GM23338 (cell line): ENCODE data around the gene PCSK7.

ENCODE experiments used
- CREB1 ChIP-seq: fragments of 250-450 bp; sonication (Bioruptor Pico); IDR thresholded peaks from 2 replicates; pipeline ENCODE4 v1.5.0; 2020; ENCODE audit warnings: low read depth, mild to moderate bottlenecking, moderate library complexity
- EZH2 ChIP-seq: fragments of 200-600 bp; sonication (generic); IDR thresholded peaks from one replicate; pipeline ENCODE4 v1.8.0; 2017; ENCODE audit warnings: antibody characterized with exemption, mild to moderate bottlenecking, low read depth; ENCODE audit not compliant: unreplicated experiment
- EZH2phosphoT487 ChIP-seq: fragments of 200-600 bp; sonication (generic); IDR thresholded peaks from one replicate; pipeline ENCODE4 v1.8.1; 2018; ENCODE audit warnings: antibody characterized with exemption; ENCODE audit not compliant: unreplicated experiment
- JUNB ChIP-seq: IDR thresholded peaks from one replicate; pipeline ENCODE4 v1.6.1; 2016; ENCODE audit warnings: antibody characterized with exemption; ENCODE audit not compliant: unreplicated experiment
- POLR2AphosphoS5 ChIP-seq: IDR thresholded peaks from 2 replicates; pipeline ENCODE4 v1.6.1; 2016; ENCODE audit warnings: antibody characterized with exemption, low read depth
- ZNF114 ChIP-seq: fragments of 250-450 bp; sonication (Bioruptor Pico); IDR thresholded peaks from 2 replicates; pipeline ENCODE4 v1.5.0; 2020; ENCODE audit warnings: mild to moderate bottlenecking, moderate library complexity
- ZNF331 ChIP-seq: fragments of 250-450 bp; sonication (Bioruptor Pico); IDR thresholded peaks from 2 replicates; pipeline ENCODE4 v1.5.0; 2020; ENCODE audit warnings: low read depth, mild to moderate bottlenecking, moderate library complexity
- TF ChIP-seq, protein P1 (sequence below), 2 experiments: fragments of 200-600 bp in 1 of 2; sonication (generic) in 1 of 2; conservative IDR thresholded peaks; 2 replicates each; pipeline versions ENCODE4 v1.5.1 to v1.6.1; 2016 to 2017; ENCODE audit warnings: antibody characterized with exemption in 2 of 2, low read depth in 2 of 2, mild to moderate bottlenecking in 2 of 2, moderate library complexity in 1 of 2
- TF ChIP-seq, protein P2 (sequence below): IDR thresholded peaks from one replicate; pipeline ENCODE4 v1.6.1; 2018; ENCODE audit warnings: antibody characterized with exemption; ENCODE audit not compliant: unreplicated experiment
- TF ChIP-seq, protein P3 (sequence below): IDR thresholded peaks from 2 replicates; pipeline ENCODE4 v1.6.1; 2016; ENCODE audit warnings: antibody characterized with exemption
- TF ChIP-seq, protein P4 (sequence below): fragments of 250-450 bp; sonication (Bioruptor Pico); IDR thresholded peaks from 2 replicates; pipeline ENCODE4 v1.5.0; 2020; ENCODE audit warnings: mild to moderate bottlenecking, moderate library complexity

GRCh38 chr11:117157507-117157906, 74.4 kb downstream of the PCSK7 start:
- no peak for TF ChIP-seq POLR2AphosphoS5
- TF ChIP-seq, protein P1, sequence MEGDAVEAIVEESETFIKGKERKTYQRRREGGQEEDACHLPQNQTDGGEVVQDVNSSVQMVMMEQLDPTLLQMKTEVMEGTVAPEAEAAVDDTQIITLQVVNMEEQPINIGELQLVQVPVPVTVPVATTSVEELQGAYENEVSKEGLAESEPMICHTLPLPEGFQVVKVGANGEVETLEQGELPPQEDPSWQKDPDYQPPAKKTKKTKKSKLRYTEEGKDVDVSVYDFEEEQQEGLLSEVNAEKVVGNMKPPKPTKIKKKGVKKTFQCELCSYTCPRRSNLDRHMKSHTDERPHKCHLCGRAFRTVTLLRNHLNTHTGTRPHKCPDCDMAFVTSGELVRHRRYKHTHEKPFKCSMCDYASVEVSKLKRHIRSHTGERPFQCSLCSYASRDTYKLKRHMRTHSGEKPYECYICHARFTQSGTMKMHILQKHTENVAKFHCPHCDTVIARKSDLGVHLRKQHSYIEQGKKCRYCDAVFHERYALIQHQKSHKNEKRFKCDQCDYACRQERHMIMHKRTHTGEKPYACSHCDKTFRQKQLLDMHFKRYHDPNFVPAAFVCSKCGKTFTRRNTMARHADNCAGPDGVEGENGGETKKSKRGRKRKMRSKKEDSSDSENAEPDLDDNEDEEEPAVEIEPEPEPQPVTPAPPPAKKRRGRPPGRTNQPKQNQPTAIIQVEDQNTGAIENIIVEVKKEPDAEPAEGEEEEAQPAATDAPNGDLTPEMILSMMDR (conservative IDR thresholded peaks at IDR 0.05; ENCODE audit: low read depth in 2 of 2): no peak
- no peak for TF ChIP-seq EZH2
- no peak for TF ChIP-seq ZNF114
- TF ChIP-seq, protein P2, sequence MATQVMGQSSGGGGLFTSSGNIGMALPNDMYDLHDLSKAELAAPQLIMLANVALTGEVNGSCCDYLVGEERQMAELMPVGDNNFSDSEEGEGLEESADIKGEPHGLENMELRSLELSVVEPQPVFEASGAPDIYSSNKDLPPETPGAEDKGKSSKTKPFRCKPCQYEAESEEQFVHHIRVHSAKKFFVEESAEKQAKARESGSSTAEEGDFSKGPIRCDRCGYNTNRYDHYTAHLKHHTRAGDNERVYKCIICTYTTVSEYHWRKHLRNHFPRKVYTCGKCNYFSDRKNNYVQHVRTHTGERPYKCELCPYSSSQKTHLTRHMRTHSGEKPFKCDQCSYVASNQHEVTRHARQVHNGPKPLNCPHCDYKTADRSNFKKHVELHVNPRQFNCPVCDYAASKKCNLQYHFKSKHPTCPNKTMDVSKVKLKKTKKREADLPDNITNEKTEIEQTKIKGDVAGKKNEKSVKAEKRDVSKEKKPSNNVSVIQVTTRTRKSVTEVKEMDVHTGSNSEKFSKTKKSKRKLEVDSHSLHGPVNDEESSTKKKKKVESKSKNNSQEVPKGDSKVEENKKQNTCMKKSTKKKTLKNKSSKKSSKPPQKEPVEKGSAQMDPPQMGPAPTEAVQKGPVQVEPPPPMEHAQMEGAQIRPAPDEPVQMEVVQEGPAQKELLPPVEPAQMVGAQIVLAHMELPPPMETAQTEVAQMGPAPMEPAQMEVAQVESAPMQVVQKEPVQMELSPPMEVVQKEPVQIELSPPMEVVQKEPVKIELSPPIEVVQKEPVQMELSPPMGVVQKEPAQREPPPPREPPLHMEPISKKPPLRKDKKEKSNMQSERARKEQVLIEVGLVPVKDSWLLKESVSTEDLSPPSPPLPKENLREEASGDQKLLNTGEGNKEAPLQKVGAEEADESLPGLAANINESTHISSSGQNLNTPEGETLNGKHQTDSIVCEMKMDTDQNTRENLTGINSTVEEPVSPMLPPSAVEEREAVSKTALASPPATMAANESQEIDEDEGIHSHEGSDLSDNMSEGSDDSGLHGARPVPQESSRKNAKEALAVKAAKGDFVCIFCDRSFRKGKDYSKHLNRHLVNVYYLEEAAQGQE: no peak
- no peak for TF ChIP-seq JUNB
- TF ChIP-seq, protein P3, sequence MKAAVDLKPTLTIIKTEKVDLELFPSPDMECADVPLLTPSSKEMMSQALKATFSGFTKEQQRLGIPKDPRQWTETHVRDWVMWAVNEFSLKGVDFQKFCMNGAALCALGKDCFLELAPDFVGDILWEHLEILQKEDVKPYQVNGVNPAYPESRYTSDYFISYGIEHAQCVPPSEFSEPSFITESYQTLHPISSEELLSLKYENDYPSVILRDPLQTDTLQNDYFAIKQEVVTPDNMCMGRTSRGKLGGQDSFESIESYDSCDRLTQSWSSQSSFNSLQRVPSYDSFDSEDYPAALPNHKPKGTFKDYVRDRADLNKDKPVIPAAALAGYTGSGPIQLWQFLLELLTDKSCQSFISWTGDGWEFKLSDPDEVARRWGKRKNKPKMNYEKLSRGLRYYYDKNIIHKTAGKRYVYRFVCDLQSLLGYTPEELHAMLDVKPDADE: no peak
- TF ChIP-seq CREB1 (CRISPR knock-in tag): no peak
- TF ChIP-seq EZH2phosphoT487: no peak
- TF ChIP-seq ZNF331 (CRISPR knock-in tag): no peak
- TF ChIP-seq, protein P4, sequence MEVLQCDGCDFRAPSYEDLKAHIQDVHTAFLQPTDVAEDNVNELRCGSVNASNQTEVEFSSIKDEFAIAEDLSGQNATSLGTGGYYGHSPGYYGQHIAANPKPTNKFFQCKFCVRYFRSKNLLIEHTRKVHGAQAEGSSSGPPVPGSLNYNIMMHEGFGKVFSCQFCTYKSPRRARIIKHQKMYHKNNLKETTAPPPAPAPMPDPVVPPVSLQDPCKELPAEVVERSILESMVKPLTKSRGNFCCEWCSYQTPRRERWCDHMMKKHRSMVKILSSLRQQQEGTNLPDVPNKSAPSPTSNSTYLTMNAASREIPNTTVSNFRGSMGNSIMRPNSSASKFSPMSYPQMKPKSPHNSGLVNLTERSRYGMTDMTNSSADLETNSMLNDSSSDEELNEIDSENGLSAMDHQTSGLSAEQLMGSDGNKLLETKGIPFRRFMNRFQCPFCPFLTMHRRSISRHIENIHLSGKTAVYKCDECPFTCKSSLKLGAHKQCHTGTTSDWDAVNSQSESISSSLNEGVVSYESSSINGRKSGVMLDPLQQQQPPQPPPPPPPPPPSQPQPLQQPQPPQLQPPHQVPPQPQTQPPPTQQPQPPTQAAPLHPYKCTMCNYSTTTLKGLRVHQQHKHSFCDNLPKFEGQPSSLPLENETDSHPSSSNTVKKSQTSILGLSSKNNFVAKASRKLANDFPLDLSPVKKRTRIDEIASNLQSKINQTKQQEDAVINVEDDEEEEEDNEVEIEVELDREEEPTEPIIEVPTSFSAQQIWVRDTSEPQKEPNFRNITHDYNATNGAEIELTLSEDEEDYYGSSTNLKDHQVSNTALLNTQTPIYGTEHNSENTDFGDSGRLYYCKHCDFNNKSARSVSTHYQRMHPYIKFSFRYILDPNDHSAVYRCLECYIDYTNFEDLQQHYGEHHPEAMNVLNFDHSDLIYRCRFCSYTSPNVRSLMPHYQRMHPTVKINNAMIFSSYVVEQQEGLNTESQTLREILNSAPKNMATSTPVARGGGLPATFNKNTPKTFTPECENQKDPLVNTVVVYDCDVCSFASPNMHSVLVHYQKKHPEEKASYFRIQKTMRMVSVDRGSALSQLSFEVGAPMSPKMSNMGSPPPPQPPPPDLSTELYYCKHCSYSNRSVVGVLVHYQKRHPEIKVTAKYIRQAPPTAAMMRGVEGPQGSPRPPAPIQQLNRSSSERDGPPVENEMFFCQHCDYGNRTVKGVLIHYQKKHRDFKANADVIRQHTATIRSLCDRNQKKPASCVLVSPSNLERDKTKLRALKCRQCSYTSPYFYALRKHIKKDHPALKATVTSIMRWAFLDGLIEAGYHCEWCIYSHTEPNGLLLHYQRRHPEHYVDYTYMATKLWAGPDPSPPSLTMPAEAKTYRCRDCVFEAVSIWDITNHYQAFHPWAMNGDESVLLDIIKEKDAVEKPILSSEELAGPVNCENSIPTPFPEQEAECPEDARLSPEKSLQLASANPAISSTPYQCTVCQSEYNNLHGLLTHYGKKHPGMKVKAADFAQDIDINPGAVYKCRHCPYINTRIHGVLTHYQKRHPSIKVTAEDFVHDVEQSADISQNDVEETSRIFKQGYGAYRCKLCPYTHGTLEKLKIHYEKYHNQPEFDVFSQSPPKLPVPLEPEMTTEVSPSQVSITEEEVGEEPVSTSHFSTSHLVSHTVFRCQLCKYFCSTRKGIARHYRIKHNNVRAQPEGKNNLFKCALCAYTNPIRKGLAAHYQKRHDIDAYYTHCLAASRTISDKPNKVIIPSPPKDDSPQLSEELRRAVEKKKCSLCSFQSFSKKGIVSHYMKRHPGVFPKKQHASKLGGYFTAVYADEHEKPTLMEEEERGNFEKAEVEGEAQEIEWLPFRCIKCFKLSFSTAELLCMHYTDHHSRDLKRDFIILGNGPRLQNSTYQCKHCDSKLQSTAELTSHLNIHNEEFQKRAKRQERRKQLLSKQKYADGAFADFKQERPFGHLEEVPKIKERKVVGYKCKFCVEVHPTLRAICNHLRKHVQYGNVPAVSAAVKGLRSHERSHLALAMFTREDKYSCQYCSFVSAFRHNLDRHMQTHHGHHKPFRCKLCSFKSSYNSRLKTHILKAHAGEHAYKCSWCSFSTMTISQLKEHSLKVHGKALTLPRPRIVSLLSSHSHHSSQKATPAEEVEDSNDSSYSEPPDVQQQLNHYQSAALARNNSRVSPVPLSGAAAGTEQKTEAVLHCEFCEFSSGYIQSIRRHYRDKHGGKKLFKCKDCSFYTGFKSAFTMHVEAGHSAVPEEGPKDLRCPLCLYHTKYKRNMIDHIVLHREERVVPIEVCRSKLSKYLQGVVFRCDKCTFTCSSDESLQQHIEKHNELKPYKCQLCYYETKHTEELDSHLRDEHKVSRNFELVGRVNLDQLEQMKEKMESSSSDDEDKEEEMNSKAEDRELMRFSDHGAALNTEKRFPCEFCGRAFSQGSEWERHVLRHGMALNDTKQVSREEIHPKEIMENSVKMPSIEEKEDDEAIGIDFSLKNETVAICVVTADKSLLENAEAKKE (CRISPR knock-in tag): no peak
